Uterus (tissue), 2 donors: ENCODE measurements around the gene CDYL2.

Experiments used
- POLR2A ChIP-seq, 2 donors: fragments of 450-650 bp; IDR thresholded peaks; one replicate each; pipeline ENCODE4 v1.6.1; 2016; ENCODE audit warnings: antibody characterized with exemption in 2 of 2, mild to moderate bottlenecking in 1 of 2, moderate library complexity in 1 of 2
- TF ChIP-seq, protein P1 (sequence below), 4 experiments: fragments of 200-600 bp in 2 of 4; fragments of 450-650 bp in 2 of 4; sonication (generic) in 2 of 4; IDR thresholded peaks; one replicate each; pipeline ENCODE4 v1.5.1; 2016 to 2019; ENCODE audit warnings: antibody characterized with exemption in 4 of 4, mild to moderate bottlenecking in 2 of 4, moderate library complexity in 1 of 4

DNA sequence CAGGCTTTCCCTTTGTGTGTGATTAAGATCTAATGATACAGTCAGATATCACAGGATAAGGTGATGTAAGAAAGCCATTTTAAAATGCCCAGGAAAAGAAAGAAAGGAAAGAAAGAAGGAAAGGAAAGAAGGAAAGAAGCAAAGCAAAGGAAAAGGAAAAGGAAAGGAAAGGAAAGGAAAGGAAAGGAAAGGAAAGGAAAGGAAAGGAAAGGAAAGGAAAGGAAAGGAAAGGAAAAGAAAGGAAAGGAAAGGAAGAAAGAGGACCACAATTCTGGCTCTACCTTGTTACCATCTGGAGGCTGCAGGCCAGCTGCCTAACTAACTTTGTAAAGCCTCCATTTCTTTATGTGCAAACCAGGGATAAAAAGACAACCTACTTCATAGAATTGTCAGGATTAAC is 132.0 kb downstream of the CDYL2 start:
- TF ChIP-seq, protein P1, sequence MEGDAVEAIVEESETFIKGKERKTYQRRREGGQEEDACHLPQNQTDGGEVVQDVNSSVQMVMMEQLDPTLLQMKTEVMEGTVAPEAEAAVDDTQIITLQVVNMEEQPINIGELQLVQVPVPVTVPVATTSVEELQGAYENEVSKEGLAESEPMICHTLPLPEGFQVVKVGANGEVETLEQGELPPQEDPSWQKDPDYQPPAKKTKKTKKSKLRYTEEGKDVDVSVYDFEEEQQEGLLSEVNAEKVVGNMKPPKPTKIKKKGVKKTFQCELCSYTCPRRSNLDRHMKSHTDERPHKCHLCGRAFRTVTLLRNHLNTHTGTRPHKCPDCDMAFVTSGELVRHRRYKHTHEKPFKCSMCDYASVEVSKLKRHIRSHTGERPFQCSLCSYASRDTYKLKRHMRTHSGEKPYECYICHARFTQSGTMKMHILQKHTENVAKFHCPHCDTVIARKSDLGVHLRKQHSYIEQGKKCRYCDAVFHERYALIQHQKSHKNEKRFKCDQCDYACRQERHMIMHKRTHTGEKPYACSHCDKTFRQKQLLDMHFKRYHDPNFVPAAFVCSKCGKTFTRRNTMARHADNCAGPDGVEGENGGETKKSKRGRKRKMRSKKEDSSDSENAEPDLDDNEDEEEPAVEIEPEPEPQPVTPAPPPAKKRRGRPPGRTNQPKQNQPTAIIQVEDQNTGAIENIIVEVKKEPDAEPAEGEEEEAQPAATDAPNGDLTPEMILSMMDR (IDR thresholded peaks at IDR 0.05) = no peak
- no peak for TF ChIP-seq POLR2A (IDR thresholded peaks at IDR 0.05)
